Loucy (cell line): Measurements from ENCODE around the gene RMND5B.

Experiments used
- EZH2phosphoT487 ChIP-seq: fragments of 200-600 bp; IDR thresholded peaks from 2 replicates; pipeline ENCODE4 v1.6.1; 2018; ENCODE audit warnings: antibody characterized with exemption, mild to moderate bottlenecking, moderate library complexity, borderline replicate concordance
- TF ChIP-seq, protein P1 (sequence below): fragments of 200-600 bp; sonication (generic); conservative IDR thresholded peaks from 2 replicates; pipeline ENCODE4 v1.5.1; 2014; ENCODE audit warnings: mild to moderate bottlenecking, antibody characterized with exemption, low read length

DNA sequence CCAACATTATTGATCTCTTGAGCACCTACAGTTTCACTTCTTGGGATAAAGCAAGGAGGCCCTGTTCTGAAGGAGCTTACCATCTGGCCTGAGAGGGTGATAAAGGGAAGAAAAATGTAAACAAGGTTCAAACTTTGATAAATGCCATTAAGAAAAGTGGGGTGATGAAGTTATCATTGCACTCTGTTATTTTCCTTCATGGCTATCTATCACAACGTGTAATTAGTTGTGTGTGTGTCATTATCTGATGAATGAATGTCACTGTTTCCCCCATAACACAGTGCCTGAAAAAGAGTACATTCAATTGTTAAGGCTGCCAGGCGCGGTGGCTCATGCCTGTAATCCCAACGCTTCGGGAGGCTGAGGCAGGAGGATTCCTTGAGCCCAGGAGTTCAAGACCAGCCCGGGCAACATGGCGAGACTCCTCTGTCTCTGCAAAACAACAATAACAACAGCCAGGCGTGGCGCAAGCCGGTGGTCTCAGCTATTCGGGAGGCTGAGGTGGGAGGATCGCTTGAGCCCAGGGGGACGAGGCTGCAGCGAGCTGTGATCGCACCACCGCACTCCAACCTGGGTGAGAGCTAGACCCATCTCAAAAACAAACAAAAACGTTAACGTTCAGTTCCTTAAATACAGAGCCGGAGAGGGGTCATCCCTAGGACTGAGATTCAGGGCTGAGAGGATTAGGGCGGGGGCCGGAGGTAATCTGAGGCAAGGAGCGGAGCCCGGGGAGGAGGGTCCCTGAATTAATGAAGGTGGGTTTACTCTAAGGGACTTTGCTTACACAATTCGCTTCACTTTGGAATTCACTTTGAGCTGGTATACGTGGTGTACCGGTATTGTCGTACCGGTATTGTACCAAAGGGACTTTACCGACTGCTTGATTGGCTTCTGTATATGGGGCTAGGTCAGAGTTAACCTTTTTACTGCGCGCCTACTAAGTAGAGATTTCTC is 22.0 kb downstream of the RMND5B start:
- TF ChIP-seq, protein P1, sequence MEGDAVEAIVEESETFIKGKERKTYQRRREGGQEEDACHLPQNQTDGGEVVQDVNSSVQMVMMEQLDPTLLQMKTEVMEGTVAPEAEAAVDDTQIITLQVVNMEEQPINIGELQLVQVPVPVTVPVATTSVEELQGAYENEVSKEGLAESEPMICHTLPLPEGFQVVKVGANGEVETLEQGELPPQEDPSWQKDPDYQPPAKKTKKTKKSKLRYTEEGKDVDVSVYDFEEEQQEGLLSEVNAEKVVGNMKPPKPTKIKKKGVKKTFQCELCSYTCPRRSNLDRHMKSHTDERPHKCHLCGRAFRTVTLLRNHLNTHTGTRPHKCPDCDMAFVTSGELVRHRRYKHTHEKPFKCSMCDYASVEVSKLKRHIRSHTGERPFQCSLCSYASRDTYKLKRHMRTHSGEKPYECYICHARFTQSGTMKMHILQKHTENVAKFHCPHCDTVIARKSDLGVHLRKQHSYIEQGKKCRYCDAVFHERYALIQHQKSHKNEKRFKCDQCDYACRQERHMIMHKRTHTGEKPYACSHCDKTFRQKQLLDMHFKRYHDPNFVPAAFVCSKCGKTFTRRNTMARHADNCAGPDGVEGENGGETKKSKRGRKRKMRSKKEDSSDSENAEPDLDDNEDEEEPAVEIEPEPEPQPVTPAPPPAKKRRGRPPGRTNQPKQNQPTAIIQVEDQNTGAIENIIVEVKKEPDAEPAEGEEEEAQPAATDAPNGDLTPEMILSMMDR = no peak
- no peak for TF ChIP-seq EZH2phosphoT487
